ENCODE results near the gene BLZF1. TPM values are rescaled to one million over a fixed set of nuclear protein-coding genes. Genes with fewer than 3 reads are reported as not detected.
"Not testable (repeated sequence)": the region's sequence is repeated elsewhere in the genome, so short reads cannot be mapped to it uniquely, and the experiment has no call there.

Gene BLZF1
- total and polyA plus RNA-seq, 3 experiments from 2014 or later, result 13.5 to 17.4 (median 14.0) TPM

- Mint-ChIP-seq H3K27ac (no peak overlapping the region), H3K9me3 (no peaks in the 10 kb centered on the region), H3K36me3 (peaks cover 28 to 49% (median 31%) of the 10 kb centered on the region in 3 donors), H3K4me3 (no peak overlapping the region), H3K4me1 (peaks cover 7 to 13% (median 7%) of the 10 kb centered on the region in 3 donors), H3K27me3 (no peaks in the 10 kb centered on the region)
- H3K9me3 ChIP-seq (ENCODE audit: low read length), result no peaks in the 10 kb centered on the region
- ChIA-PET CTCF (no interaction called here), POLR2A (no interaction called here)
- no peaks in the 10 kb centered on the region for H3K27me3 ChIP-seq (ENCODE audit: insufficient read depth, low read length, poor library complexity, severe bottlenecking)
- H3K4me1 ChIP-seq (ENCODE audit: insufficient read depth, low read length), result no peaks in the 10 kb centered on the region
- no peak overlapping the region for H3K27ac ChIP-seq (ENCODE audit: low read depth, low read length)
- DNase-seq, result no peak
- peaks cover 38% of the 10 kb centered on the region for H3K36me3 ChIP-seq (ENCODE audit: insufficient read depth, low read length)
- H3K4me3 ChIP-seq (ENCODE audit: low read length), result no peak overlapping the region
These were observed 19.4 kb downstream of the BLZF1 start for GRCh38 chr1:169387399-169387798.

GRCh38 chr1:169390303-169390702, 22.3 kb downstream of the BLZF1 start:
- peaks cover 44 to 73% (median 46%) of the 10 kb centered on the region in 3 donors for H3K36me3 Mint-ChIP-seq
- H3K4me1 ChIP-seq (ENCODE audit: insufficient read depth, low read length), result no peaks in the 10 kb centered on the region
- H3K27ac ChIP-seq (ENCODE audit: low read depth, low read length), result no peak overlapping the region
- H3K9me3 ChIP-seq (ENCODE audit: low read length), result no peaks in the 10 kb centered on the region
- no peaks in the 10 kb centered on the region for H3K27me3 Mint-ChIP-seq
- DNase-seq, result no peak
- no peak overlapping the region for H3K4me3 Mint-ChIP-seq
- H3K9me3 Mint-ChIP-seq, result no peaks in the 10 kb centered on the region
- H3K4me3 ChIP-seq (ENCODE audit: low read length), result no peak overlapping the region
- ChIA-PET POLR2A (no interaction called here), CTCF (no interaction called here)
- peaks cover 7 to 13% (median 7%) of the 10 kb centered on the region in 3 donors for H3K4me1 Mint-ChIP-seq
- peaks cover 11% of the 10 kb centered on the region for H3K36me3 ChIP-seq (ENCODE audit: insufficient read depth, low read length)
- H3K27me3 ChIP-seq (ENCODE audit: insufficient read depth, low read length, poor library complexity, severe bottlenecking), result no peaks in the 10 kb centered on the region
- H3K27ac Mint-ChIP-seq, result peak overlapping the region in 2 of 8 donors; percentile 64 to 75

GRCh38 chr1:169392406-169392805, 24.4 kb downstream of the BLZF1 start:
- ChIA-PET CTCF (no interaction called here), POLR2A (no interaction called here)
- Mint-ChIP-seq H3K9me3 (no peaks in the 10 kb centered on the region), H3K4me1 (peaks cover 7 to 13% (median 7%) of the 10 kb centered on the region in 3 donors), H3K27me3 (no peaks in the 10 kb centered on the region), H3K4me3 (no peak overlapping the region), H3K36me3 (peaks cover 42 to 82% (median 56%) of the 10 kb centered on the region in 3 donors), H3K27ac (peak overlapping the region in 1 of 8 donors; percentile 64)
- no peaks in the 10 kb centered on the region for H3K9me3 ChIP-seq (ENCODE audit: low read length)
- no peak overlapping the region for H3K27ac ChIP-seq (ENCODE audit: low read depth, low read length)
- H3K4me3 ChIP-seq (ENCODE audit: low read length), result no peak overlapping the region
- peaks cover 5% of the 10 kb centered on the region for H3K36me3 ChIP-seq (ENCODE audit: insufficient read depth, low read length)
- H3K27me3 ChIP-seq (ENCODE audit: insufficient read depth, low read length, poor library complexity, severe bottlenecking), result no peaks in the 10 kb centered on the region
- H3K4me1 ChIP-seq (ENCODE audit: insufficient read depth, low read length), result no peaks in the 10 kb centered on the region
- DNase-seq, result no peak

- Mint-ChIP-seq H3K36me3 (peaks cover 28 to 58% (median 51%) of the 10 kb centered on the region in 3 donors), H3K9me3 (peaks cover 2 to 13% (median 5%) of the 10 kb centered on the region in 5 donors), H3K27me3 (no peaks in the 10 kb centered on the region), H3K4me1 (no peaks in the 10 kb centered on the region), H3K27ac (no peak overlapping the region), H3K4me3 (no peak overlapping the region)
- H3K4me1 ChIP-seq (ENCODE audit: insufficient read depth, low read length), result no peaks in the 10 kb centered on the region
- H3K9me3 ChIP-seq (ENCODE audit: low read length), result no peaks in the 10 kb centered on the region
- ChIA-PET POLR2A (no interaction called here), CTCF (no interaction called here)
- no peak for DNase-seq
- no peaks in the 10 kb centered on the region for H3K27me3 ChIP-seq (ENCODE audit: insufficient read depth, low read length, poor library complexity, severe bottlenecking)
- H3K4me3 ChIP-seq (ENCODE audit: low read length), result no peak overlapping the region
- H3K36me3 ChIP-seq (ENCODE audit: insufficient read depth, low read length), result no peaks in the 10 kb centered on the region
- H3K27ac ChIP-seq (ENCODE audit: low read depth, low read length), result no peak overlapping the region
These were observed 28.0 kb downstream of the BLZF1 start for GRCh38 chr1:169395955-169396354.

GRCh38 chr1:169402578-169402977, 34.6 kb downstream of the BLZF1 start:
- H3K9me3 ChIP-seq (ENCODE audit: low read length); H3K4me3 Mint-ChIP-seq; H3K4me3 ChIP-seq (ENCODE audit: low read length); H3K4me1 ChIP-seq (ENCODE audit: insufficient read depth, low read length); H3K4me1 Mint-ChIP-seq; H3K27ac Mint-ChIP-seq; H3K27me3 ChIP-seq (ENCODE audit: insufficient read depth, low read length, poor library complexity, severe bottlenecking); H3K36me3 ChIP-seq (ENCODE audit: insufficient read depth, low read length); H3K27me3 Mint-ChIP-seq; H3K27ac ChIP-seq (ENCODE audit: low read depth, low read length); POLR2A ChIA-PET; DNase-seq; CTCF ChIA-PET: not testable (repeated sequence)
- Mint-ChIP-seq H3K36me3 (peaks cover 0 to 32% (median 4%) of the 10 kb centered on the region in 3 donors), H3K9me3 (peaks cover 19 to 64% (median 55%) of the 10 kb centered on the region in 5 donors)

- H3K4me3 Mint-ChIP-seq; H3K36me3 ChIP-seq (ENCODE audit: insufficient read depth, low read length); H3K4me3 ChIP-seq (ENCODE audit: low read length); H3K27me3 Mint-ChIP-seq; H3K27ac ChIP-seq (ENCODE audit: low read depth, low read length); H3K4me1 Mint-ChIP-seq; DNase-seq; POLR2A ChIA-PET; H3K4me1 ChIP-seq (ENCODE audit: insufficient read depth, low read length); CTCF ChIA-PET; H3K27me3 ChIP-seq (ENCODE audit: insufficient read depth, low read length, poor library complexity, severe bottlenecking); H3K9me3 ChIP-seq (ENCODE audit: low read length); H3K27ac Mint-ChIP-seq: not testable (repeated sequence)
- H3K36me3 Mint-ChIP-seq, result peaks cover 0 to 22% (median 0%) of the 10 kb centered on the region in 3 donors
- H3K9me3 Mint-ChIP-seq, result peaks cover 25 to 81% (median 75%) of the 10 kb centered on the region in 5 donors
These were observed 40.3 kb downstream of the BLZF1 start for GRCh38 chr1:169408340-169408739.

GRCh38 chr1:169414952-169415351, 47.0 kb downstream of the BLZF1 start:
- no peak for DNase-seq
- Mint-ChIP-seq H3K4me3 (no peak overlapping the region), H3K9me3 (peaks cover 13 to 33% (median 30%) of the 10 kb centered on the region in 5 donors), H3K36me3 (peaks cover 0 to 12% (median 0%) of the 10 kb centered on the region in 3 donors), H3K4me1 (no peaks in the 10 kb centered on the region), H3K27me3 (peaks cover 8 to 13% of the 10 kb centered on the region in 2 donors), H3K27ac (no peak overlapping the region)
- no peaks in the 10 kb centered on the region for H3K27me3 ChIP-seq (ENCODE audit: insufficient read depth, low read length, poor library complexity, severe bottlenecking)
- CTCF ChIA-PET, result no interaction called here
- H3K27ac ChIP-seq (ENCODE audit: low read depth, low read length), result no peak overlapping the region
- no peak overlapping the region for H3K4me3 ChIP-seq (ENCODE audit: low read length)
- no peaks in the 10 kb centered on the region for H3K9me3 ChIP-seq (ENCODE audit: low read length)
- no peaks in the 10 kb centered on the region for H3K36me3 ChIP-seq (ENCODE audit: insufficient read depth, low read length)
- no peaks in the 10 kb centered on the region for H3K4me1 ChIP-seq (ENCODE audit: insufficient read depth, low read length)
- POLR2A ChIA-PET, result no interaction called here

GRCh38 chr1:169421309-169421708, 53.3 kb downstream of the BLZF1 start:
- ChIA-PET CTCF (no interaction called here), POLR2A (no interaction called here)
- no peak for DNase-seq
- Histone ChIP-seq H3K36me3 (ENCODE audit: insufficient read depth, low read length) (no peaks in the 10 kb centered on the region), H3K4me3 (ENCODE audit: low read length) (no peak overlapping the region), H3K27me3 (ENCODE audit: insufficient read depth, low read length, poor library complexity, severe bottlenecking) (peaks cover 3% of the 10 kb centered on the region), H3K27ac (ENCODE audit: low read depth, low read length) (no peak overlapping the region), H3K4me1 (ENCODE audit: insufficient read depth, low read length) (no peaks in the 10 kb centered on the region), H3K9me3 (ENCODE audit: low read length) (no peaks in the 10 kb centered on the region)
- H3K27me3 Mint-ChIP-seq, result peaks cover 29 to 65% of the 10 kb centered on the region in 2 donors
- no peak overlapping the region for H3K27ac Mint-ChIP-seq
- H3K4me1 Mint-ChIP-seq, result no peaks in the 10 kb centered on the region
- no peaks in the 10 kb centered on the region for H3K36me3 Mint-ChIP-seq
- H3K9me3 Mint-ChIP-seq, result no peaks in the 10 kb centered on the region
- H3K4me3 Mint-ChIP-seq, result no peak overlapping the region

All from CD8-positive, alpha-beta memory T cell (primary cell).